GM21381 (cell line): ENCODE data around the gene KLF13.

Experiments used
- ATAC-seq: cut with Tn5 transposase; IDR thresholded peaks from one replicate; pipeline ENCODE4 v1.9.1; 2021; ENCODE audit warnings: mild to moderate bottlenecking, moderate library complexity; ENCODE audit not compliant: unreplicated experiment

KLF13 gene

DNA sequence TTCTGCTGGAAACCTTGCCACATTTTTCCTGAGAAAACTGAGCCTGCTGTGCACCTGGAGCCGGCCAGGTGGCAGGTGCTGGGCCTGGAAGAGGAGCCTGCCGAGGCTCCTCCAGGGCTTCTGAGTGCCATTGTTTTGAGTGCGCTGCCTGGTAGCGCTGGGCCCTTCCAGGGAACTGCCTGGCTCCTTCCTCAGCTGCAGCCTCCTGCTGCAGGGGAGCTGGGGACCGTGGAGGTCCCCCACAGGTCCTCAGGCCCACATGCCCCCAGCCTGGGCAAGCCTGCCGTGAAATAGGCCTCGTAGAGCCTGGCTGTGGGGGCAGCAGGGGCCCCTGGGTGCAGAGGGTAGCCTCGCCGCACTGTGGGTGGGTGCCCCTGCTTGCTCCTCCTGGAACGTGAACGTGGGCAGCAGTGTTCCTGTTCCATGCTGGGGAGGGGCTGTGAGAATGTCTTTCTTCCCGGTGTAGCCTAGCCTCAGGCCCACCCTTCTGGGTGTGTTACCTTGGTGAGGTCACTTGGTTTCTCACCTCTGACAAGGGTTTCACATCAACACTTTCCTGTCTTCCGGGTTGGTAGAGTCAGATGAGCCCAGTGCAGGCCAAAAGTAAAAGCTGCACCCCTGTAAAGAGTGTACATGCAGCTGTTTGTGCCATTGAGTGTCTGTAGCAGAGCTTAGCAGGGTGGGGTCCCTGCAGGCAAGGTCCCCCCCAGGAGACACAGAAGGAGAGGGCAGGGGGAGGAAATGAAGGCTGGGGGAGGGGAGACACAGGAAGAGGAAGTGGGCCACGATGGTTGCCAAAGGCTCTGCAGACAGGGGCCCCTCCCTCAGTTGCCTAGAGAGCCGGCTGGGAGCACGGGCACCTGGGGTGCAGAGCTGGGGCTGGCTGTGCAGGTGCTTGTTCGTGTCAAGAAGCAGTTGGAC is 34.5 kb downstream of the KLF13 start:
- ATAC-seq = peak; percentile 57

DNA sequence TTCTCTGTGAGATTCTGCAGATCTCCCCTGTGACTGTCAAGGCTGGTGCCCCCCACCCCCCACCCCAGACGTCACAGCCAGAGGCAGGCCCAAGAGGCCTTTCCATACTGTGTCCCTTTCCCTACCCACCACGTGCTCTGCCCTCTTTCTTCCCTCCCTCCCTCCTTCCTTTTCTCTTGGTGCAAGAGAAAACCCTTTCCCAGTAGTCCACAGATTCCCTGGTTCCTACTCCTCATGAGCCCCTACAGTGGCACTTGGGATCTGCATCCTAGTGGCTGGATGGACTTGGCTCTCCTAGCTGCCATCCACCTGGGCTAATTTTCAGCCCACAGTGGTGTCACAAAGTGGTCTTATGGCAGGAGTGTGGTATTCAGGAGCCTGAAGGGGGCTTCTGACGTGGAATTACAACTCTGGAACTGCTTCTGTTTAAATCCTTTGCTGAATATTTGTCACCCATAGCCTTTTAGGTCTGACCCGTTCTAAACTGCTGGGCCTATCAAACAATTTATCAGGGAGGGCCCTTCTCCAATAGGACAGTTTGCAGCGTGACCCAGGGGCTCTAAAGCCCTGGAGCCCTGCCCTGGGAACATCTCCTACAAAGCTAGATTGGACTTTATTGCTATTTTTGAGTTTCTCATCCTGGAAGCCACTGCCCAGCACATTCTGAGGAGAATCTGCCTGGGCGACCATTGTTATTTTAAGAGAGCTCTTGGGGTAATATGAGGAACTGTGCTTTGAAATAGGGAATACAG is 35.3 kb downstream of the KLF13 start:
- no peak for ATAC-seq

DNA sequence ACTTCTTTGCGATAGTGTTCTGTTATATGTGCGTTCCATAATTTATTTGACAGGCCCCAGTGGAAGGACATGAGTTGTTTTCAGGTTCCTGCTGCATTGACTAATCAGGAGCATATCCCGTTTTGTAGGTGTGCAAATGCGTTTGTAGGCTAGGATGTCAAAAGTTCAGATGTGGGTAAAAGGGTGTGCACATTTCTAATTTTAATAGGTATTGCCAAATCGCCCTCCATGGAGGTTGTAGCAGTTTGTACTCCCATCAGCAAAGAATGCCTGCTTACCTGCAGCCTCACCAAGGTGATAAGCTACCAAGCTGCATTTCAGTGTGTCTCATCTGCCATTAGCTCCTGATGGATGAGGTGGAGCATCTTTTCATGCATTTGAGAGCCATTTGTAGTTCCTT is 36.3 kb downstream of the KLF13 start:
- no peak for ATAC-seq

DNA sequence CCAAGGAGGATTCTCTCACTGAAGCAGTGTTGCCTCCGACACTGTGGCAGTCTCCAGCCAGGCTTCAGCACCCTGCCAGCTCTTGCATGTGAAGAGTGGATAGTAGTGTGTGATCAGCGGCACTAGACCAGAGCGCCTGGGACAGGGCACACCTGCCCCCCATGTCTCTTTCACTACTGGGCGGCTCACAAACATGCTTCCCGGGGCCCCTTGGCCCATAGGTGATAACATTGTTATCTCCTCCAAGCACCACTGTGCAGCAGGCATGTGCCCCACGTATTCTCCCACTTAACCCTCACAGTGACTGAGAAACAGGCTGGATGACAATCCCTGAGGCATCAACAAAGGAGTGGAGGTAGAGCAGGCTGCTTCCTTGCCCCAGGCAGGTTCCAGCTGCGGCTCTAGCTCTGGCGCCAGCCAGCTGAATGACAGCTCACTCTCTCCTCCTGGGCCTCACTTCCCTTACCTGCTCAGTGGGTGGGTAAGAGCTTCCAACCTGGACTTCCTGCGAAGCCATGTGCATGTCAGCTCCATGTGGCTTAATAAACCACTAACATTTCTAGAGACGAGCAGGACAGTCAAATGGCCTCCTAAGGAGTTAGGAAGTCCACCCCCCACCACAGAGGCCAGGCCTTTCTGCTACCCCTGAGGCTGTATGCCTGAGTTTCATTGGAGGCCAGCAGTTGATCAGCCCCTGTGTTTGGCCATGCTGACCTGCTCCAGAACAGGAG is 37.8 kb downstream of the KLF13 start:
- no peak for ATAC-seq

DNA sequence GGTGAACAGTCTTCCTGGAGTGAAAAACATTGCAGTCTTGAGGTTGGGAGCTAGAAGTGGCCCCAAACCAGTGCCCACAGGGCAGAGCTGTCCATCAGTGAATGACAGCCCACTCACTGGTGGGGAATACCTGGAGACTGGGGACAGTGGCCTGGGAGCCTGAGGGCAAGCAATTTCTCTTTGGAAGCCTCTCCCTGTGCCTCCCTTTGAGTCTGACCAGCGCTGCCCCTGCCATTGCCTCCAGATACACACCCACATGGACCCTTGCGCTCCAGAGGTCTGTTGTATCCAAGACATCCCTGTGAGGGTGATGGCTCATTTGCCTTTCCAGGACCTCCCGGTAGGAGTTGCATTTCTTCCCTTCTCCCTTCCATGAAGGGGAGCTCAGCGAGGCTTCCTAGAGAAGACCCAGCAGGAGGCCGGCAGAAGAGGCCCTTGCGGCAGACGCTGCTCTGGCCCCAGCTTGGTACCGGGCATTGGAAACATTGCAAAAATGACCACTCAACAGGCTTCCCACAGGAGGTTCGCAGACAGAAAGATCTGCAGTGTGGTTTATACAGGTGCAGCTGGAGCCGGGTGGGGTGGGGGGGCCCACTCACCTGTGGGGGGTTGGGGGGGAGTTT is 38.5 kb downstream of the KLF13 start:
- no peak for ATAC-seq

DNA sequence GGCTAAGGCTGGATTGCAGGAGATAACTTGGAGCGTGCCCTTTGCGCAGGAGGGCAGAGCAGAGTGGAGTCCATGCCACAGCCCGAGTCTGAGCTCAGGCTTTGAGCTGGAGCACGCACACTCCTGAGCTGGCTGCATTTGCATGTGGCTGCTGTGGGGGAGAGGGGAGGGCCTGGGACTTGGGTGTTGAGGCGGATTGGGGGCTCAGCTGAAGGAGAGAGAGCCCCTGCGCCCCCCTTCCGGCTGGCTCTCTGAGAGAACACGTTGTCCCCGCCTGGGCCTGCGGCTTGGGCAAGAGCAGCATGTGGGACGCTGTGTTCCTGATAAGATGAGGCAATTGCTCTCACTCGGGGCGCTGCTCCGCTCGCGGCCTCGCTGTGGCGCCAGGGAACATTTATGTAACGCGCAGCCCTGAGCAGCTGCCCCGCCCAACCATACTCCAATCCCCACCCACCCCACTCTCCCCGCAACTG is 39.1 kb downstream of the KLF13 start:
- peak; percentile 49 for ATAC-seq

DNA sequence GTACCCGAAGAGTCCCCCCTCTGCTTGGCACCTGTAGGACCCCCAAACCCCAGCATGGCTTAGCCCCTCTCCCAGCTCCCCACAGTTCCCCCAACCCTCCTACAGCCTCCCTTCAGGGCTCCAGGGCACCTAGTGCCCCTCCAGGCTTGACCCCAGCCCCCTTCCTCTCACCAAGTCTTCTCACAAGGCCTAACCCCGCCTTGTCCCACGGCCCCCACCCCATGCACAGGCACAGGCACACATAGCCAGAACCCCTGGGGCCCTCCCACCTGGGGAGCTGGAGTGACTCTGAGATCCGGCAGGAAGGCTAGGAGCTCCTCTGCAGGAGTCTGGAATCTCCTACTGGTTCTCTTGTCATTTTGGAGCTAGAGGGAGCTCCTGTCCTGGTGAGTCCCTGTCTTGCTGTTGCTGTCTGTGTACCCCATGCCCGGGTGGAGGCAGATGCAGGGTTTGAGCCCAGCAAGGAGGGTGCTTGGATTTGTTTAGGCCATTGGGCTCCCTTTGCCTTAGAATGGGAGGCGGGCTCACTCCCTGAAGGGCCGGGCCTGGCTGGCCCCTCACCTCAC is 39.6 kb downstream of the KLF13 start:
- no peak for ATAC-seq

DNA sequence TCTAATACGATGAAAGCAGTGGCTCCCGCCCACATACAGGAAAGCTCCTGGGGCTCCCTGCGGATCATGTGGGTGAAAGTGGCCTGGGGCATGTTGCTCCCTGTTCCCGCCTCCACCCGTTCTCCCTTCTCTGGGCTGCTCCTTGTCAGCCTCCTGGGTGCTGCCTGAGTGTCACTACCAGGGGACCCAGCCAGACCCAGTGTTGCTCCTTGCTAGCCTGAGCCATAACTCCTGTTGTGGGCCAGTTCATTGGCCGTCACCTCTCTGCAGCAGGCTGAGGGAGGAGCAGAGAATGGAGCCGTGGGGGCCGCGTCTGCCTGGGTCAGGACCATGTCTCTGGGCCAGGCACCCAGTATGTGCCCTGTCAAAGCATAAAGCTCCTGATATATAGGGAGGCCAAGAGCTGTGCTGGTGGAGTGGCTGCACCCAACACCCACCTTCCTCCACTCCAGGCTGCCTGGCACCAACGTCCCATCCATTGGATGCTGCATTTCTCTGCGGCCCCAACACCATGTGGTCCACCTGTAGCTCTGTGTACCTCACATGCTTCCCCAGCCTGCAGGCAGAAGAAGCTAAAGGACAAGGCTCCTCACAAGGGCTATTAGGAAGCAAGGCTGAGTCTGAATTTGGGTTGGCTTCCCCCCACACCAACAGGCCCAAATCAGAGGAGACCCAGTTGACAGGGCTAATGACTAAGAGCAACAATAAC is 40.5 kb downstream of the KLF13 start:
- ATAC-seq = no peak

DNA sequence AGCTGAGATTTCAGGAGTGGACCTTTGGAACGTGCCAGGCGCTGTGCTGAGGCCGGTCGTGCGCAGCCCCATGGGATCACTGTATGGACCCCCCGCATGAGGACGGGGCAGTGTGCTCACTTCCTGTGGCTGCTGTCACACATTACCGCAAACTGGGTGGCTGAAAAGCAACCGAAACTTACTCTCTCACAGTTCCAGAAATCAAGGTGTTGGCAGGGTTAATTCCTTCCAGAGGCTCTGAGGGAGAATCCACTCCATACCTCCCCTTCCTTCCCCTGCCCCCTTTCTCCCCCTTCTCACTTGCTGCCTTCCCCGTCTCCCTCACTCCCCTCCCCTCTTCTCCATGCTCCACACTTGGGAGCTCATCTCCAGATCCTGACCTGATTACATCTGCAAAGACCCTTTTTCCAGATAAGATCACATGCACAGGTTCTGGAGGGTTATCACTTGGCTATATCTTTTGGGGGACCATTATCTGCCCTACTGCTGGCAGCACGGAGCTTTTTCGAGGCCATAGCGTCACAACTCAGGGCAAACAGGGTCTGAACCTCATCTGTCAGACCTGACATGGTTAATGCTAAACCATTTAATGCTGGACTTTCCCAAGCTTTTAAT is 41.2 kb downstream of the KLF13 start:
- peak; percentile 38 for ATAC-seq

DNA sequence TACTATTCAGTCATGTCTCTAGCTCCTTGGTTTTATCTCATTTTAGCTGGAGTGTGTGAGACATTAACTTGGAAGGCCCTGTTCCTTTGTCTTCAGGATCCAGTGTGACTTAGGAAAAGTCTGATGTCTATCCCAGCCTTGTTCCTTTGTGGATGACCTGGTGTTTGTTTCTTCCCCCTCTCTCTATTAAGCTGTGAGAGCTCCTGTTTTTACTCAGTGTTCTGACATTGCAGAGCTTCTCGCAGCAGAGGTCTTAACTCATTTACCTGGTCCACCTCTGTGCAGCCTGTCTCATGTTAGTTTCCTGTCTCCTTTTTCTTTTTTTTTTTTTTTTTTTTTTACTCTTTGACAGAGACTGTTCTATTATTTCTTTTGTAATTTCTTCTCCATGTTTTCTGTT is 43.1 kb downstream of the KLF13 start:
- no peak for ATAC-seq

DNA sequence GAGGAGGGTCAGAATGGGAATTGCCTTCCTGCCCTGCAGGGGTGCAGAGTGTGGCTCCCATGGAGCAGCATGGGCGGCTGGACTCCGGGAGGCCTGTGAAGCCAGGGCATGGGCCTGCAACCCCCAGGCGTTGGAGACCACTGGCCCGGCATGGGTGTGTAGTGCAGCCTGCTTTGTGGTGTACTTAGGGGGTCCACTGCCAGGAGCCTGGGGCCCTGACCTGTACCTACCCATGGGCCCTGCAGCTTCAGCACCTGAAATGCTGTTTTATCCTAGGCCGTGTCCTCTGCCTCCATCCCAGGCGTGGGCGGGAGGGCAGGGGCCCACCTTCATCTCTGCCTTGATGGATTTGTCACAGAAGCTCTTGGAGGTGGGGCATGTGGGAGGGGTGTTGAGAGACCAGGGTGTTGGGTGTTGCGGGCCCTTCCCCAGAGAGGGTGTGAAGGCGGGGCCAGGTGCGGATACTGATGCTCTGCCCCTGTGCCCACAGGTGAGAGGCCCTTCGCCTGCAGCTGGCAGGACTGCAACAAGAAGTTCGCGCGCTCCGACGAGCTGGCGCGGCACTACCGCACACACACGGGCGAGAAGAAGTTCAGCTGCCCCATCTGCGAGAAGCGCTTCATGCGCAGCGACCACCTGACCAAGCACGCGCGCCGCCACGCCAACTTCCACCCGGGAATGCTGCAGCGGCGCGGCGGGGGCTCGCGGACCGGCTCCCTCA is 45.0 kb downstream of the KLF13 start:
- ATAC-seq = no peak

DNA sequence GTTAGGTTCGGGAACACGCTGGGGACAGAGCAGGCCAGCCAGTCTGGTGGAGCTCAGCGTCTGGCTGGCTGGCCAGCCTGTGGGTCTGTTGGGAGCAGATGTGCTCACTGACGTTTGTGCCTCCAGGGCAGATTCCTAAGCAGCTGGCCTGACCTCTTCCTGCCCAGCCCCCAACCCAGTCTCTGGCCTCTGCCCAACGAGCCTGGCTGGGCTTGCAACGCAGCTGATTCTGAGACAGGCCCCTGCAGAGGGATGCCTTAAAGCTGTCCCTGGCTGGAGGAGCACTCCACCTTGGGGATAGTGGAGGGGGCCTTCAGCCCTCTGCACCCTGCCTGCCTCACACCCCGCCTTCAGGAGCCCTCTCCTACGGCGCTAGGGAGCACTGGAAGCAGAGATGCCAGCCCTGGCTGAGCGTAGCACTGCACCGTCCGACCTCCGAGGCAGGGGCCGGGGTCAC is 46.0 kb downstream of the KLF13 start:
- ATAC-seq = no peak

DNA sequence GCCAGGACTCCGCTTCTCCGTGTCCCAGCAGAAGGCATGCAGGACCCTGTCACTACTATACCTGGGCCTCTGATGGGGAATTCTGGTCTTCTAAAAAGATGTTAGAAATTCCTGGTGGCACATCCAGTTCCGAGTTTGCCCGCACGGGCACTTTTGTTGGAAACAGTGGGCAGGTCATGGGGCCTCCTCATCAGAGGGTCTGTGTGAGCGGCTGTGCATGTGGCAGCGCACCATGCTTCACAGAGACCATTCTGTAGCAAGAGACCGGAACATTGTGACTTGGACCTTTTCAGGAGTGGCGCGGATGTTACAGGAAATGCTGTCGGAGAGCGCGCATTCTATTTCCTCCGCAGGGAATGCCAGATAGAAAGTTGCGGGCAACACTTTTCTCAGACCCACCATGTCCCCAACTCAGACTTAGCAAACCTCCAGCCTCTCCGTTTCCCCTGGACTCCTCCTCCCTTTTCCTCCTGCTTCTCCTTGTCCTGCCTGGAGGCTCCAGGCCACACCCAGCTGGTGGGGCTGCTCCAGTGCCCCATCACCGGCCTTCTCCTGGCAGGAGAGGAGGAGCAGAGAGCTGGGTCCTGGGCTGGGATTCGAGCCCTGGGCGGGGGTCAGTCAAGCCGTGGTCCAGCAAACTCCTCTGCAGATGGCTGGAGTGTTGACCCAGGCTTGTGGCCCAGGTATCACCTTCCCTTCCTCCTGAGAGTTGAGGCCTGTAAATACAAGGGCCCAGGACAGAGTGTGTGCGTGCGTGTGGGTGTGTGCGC is 46.6 kb downstream of the KLF13 start:
- no peak for ATAC-seq

DNA sequence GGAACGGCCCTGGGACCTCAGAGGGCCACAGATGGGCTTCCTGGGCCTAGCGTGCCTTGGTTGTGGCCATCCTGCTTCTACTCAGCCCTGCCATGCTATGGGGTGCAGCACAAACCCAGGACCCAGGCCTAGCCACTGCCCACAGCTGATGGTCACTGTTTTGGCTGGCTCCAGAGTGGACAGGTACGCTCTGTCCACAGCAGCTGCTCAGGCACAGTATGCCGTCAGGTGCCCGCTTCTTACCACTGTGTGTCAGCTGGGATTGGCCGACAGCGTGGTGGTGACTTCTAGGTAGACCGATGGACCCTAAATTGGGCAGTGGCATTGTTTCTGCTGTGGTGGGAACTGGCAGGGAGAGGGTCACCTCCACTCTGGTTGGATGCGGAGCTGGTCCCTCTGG is 47.3 kb downstream of the KLF13 start:
- ATAC-seq = no peak

DNA sequence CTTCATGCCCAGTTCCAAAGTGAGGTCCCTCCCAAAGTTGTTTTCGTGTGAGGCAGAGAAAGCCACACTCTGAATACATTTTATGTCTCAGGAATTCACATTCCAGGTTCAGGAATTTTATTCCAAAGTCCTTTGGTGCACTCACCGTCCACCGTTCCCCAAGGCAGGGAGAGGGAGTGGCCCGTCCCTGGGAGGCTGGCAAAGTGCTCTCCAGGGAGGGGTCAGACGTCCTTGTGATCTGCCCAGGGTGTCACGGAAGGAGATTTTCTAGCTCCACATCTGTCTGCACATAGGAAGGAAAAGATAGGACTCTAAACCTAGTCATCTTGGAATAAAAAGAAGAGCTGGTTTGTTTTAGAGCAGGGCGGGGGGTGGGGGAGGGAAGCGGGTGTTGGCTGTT is 47.9 kb downstream of the KLF13 start:
- ATAC-seq = no peak

DNA sequence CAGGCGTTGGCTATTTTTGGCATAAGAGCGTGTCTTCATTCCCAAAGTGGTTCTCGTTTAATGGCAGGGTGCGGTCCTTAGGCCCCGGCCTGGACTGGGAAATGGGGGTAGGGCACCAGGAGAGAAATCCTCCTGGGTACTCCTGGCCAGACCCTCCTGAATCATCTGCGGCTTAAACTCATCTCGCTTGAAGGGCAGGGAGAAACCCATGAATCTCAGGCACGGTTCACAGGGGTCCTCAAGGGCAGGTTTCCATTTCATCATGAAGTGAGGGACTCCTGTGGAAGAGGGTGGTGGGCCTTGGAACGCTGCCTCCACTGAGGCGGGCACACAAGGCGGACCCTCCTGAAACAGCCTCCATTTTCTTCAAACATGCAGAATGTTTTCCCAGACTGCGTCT is 48.4 kb downstream of the KLF13 start:
- no peak for ATAC-seq

DNA sequence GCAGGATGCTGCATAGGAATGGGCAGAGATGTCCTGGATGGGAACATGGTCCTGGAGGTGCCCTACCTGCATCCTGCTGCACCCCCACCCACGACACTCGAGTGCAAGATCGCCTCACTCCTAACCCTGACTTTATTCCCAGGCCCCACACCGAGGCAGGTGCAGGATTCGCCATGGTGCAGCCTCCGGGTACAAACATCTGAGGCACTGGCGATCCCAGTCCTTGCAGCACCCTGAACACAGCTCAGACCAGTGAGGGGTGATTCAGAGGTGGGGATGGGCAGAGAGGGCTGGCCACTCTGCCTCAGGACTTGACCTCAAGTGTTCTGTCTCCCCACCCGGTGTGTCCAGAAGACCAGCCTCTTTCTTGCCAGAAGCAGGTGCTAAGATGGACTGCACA is 49.1 kb downstream of the KLF13 start:
- no peak for ATAC-seq

DNA sequence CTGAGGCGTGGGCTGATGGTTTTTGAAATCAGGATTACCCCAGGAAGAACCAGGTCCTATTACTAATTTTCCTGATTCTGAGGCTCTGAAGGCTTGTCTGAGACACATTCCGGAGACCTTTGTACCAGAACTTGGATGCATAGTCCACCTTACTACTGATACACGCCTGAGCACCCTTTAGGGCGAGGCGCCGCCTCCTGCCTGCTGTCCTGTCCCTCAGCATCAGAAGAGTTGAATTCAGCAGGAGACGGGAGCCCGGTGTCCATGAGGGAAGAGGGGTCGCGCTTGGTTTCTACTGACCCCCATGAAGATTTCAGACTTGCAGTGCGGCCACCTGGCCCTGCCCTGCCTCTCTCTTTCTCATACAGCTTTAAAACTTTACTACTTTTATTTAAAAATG is 49.9 kb downstream of the KLF13 start:
- no peak for ATAC-seq
